Endodermal cell (in vitro differentiated cells): ENCODE measurements around the gene BAX. TPM values are rescaled to one million over a fixed set of nuclear protein-coding genes. Genes with fewer than 3 reads are reported as not detected.

Experiments
- DNase-seq: peaks from one replicate; pipeline ENCODE4 v3.0.0-alpha.2; 2017
- H3K27ac ChIP-seq: 2 replicates; pipeline ENCODE4 v1.5.1; 2013; ENCODE audit warnings: mild to moderate bottlenecking, low read depth, low read length, moderate library complexity
- H3K27me3 ChIP-seq: 2 replicates; pipeline ENCODE4 v1.6.1; 2013; ENCODE audit warnings: mild to moderate bottlenecking, low read length, moderate library complexity; ENCODE audit not compliant: insufficient read depth, control insufficient read depth, poor library complexity, severe bottlenecking
- H3K36me3 ChIP-seq: 2 replicates; pipeline ENCODE4 v1.7.0; 2013; ENCODE audit warnings: mild to moderate bottlenecking, low read length, moderate library complexity; ENCODE audit not compliant: control insufficient read depth, insufficient read depth
- H3K4me1 ChIP-seq: one replicate; pipeline ENCODE4 v1.7.0; 2013; ENCODE audit warnings: low read length; ENCODE audit not compliant: control insufficient read depth, insufficient read depth
- H3K4me3 ChIP-seq: 2 replicates; pipeline ENCODE4 v1.5.1; 2013; ENCODE audit warnings: mild to moderate bottlenecking, low read length, moderate library complexity
- H3K9ac ChIP-seq: 2 replicates; pipeline ENCODE4 v1.6.1; 2013; ENCODE audit warnings: mild to moderate bottlenecking, low read length, moderate library complexity; ENCODE audit not compliant: poor library complexity, severe bottlenecking; ENCODE audit errors: extremely low read depth
- H3K9me3 ChIP-seq: 2 replicates; pipeline ENCODE4 v1.6.1; 2013; ENCODE audit warnings: mild to moderate bottlenecking, low read length, moderate library complexity; ENCODE audit not compliant: control insufficient read depth
- H3K27ac Mint-ChIP-seq: 2 replicates; pipeline ENCODE4 v1.8.0; 2020; ENCODE audit warnings: mixed read lengths
- H3K27me3 Mint-ChIP-seq: 2 replicates; pipeline ENCODE4 v1.8.0; 2021; ENCODE audit warnings: mild to moderate bottlenecking, mixed read lengths; ENCODE audit not compliant: insufficient read depth
- H3K36me3 Mint-ChIP-seq: 2 replicates; pipeline ENCODE4 v1.8.0; 2020; ENCODE audit warnings: low read depth, mixed read lengths
- H3K4me1 Mint-ChIP-seq: 2 replicates; pipeline ENCODE4 v1.8.0; 2020; ENCODE audit warnings: mixed read lengths
- H3K4me3 Mint-ChIP-seq: 2 replicates; pipeline ENCODE4 v1.8.0; 2020; ENCODE audit warnings: mild to moderate bottlenecking, moderate library complexity, mixed read lengths
- H3K9me3 Mint-ChIP-seq: 2 replicates; pipeline ENCODE4 v1.8.0; 2020; ENCODE audit warnings: mild to moderate bottlenecking, mixed read lengths
- WGBS, 2 experiments: methylation state at CpG; one replicate each; pipeline versions ENCODE4 v1.1.5 to v1.1.7; 2013; ENCODE audit warnings: missing lambda C conversion rate in 2 of 2, mixed read lengths in 1 of 2; ENCODE audit not compliant: insufficient coverage in 1 of 2, insufficient read length in 1 of 2; 5-methylcytosine and 5-hydroxymethylcytosine counted together
- total RNA-seq, 2 donors: library from RNA; stranded (reverse); fragmentation: NEBNext Ultra II Directional in 1 of 2; extraction: Animal tissue kit (Norgen Biotek cat#: 25700) in 1 of 2; gene quantifications; 2 replicates in 1 of 2; 3 replicates in 1 of 2; pipeline ENCODE4 v1.2.1, GENCODE V29; 2021
- TF ChIP-seq, protein P1 (sequence below): fragments of 200-600 bp; sonication (generic); conservative IDR thresholded peaks from 2 replicates; pipeline ENCODE4 v1.5.0; 2021; ENCODE audit warnings: antibody characterized with exemption, mild to moderate bottlenecking

BAX gene
- total RNA-seq, 2 donors from 2014 or later = 172 to 184 TPM

DNA sequence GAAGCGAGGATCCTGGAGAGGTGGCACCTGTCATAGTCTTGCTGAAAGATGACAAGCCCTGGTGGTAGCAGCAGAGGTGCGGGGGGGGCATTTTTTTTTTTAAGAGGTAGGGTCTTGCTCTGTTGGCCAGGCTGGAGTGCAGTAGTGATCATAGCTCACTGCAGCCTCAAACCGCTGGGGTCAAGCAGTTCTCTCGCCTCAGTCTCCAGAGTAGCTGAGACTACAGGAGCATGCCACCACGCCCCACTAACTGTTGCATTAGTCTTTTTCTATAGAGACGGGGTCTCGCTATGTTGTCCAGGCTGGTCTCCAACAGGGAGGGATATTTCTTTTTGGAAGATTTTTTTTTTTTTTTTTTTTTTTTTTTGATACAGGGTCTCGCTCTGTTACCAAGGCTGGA is 3.3 kb downstream of the BAX start:
- Histone ChIP-seq H3K9me3 (no peaks in the 10 kb centered on the region), H3K27me3 (no peaks in the 10 kb centered on the region), H3K36me3 (peaks cover 37% of the 10 kb centered on the region), H3K4me1 (no peaks in the 10 kb centered on the region), H3K4me3 (no peak overlapping the region), H3K9ac (no peak overlapping the region), H3K27ac (no peak overlapping the region)
- TF ChIP-seq, protein P1, sequence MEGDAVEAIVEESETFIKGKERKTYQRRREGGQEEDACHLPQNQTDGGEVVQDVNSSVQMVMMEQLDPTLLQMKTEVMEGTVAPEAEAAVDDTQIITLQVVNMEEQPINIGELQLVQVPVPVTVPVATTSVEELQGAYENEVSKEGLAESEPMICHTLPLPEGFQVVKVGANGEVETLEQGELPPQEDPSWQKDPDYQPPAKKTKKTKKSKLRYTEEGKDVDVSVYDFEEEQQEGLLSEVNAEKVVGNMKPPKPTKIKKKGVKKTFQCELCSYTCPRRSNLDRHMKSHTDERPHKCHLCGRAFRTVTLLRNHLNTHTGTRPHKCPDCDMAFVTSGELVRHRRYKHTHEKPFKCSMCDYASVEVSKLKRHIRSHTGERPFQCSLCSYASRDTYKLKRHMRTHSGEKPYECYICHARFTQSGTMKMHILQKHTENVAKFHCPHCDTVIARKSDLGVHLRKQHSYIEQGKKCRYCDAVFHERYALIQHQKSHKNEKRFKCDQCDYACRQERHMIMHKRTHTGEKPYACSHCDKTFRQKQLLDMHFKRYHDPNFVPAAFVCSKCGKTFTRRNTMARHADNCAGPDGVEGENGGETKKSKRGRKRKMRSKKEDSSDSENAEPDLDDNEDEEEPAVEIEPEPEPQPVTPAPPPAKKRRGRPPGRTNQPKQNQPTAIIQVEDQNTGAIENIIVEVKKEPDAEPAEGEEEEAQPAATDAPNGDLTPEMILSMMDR = no peak
- DNase-seq = no peak
- Mint-ChIP-seq H3K4me3 (no peak overlapping the region), H3K27me3 (no peaks in the 10 kb centered on the region), H3K4me1 (peaks cover 19% of the 10 kb centered on the region), H3K27ac (no peak overlapping the region), H3K36me3 (peaks cover 44% of the 10 kb centered on the region), H3K9me3 (no peaks in the 10 kb centered on the region)
- 97% methylated on average over 6 to 8 of the region's 8 CpGs for WGBS, 2 experiments

DNA sequence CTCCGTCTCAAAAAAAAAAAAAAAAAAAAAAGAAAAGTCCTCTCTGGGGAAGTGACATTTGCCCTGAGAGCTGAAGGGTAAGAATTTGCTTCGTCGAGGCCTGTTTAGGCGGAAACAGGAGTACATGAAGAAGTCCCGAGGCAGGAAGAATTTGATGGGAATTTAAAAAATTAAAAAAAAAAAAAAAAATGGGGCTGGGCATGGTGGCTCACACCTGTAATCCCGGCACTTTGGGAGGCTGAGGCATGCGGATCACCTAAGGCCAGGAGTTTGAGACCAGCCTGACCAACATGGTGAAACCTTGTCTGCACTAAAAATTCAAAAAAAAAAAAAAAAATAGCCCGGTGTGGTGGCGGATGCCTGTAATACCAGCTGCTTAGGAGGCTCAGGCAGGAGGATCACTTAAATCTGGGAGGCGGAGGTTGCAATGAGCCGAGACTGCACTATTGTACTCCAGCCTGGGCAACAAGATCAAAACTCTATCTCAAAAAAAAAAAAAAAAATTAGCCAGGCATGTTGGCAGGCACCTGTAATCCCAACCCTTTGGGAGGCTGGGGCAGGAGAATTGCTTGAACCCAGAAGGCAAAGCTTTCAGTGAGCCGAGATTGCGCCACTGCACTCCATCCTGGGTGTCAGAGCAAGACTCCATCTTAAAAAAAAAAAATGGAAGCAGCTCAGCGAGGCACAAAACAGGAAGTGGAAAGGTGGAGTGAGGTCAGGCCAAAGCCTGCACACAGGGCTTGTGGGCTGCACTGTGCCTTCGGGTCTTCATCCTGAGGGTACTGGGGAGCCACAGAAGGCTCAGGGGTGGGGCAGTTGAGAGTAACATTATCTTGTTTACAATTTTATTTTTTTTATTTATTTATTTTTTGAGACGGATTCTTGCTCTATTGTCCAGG is 4.9 kb downstream of the BAX start:
- H3K27ac ChIP-seq = no peak overlapping the region
- H3K27ac Mint-ChIP-seq = no peak overlapping the region
- DNase-seq = no peak
- no peak overlapping the region for H3K4me3 ChIP-seq
- peaks cover 28% of the 10 kb centered on the region for H3K4me1 Mint-ChIP-seq
- 90 to 93% methylated on average over 3 to 16 of the region's 16 CpGs for WGBS, 2 experiments
- no peaks in the 10 kb centered on the region for H3K9me3 ChIP-seq
- no peak overlapping the region for H3K4me3 Mint-ChIP-seq
- H3K36me3 ChIP-seq = peaks cover 37% of the 10 kb centered on the region
- peaks cover 14% of the 10 kb centered on the region for H3K4me1 ChIP-seq
- no peaks in the 10 kb centered on the region for H3K27me3 ChIP-seq
- TF ChIP-seq, protein P1 = no peak
- peaks cover 44% of the 10 kb centered on the region for H3K36me3 Mint-ChIP-seq
- no peaks in the 10 kb centered on the region for H3K9me3 Mint-ChIP-seq
- no peak overlapping the region for H3K9ac ChIP-seq
- no peaks in the 10 kb centered on the region for H3K27me3 Mint-ChIP-seq

DNA sequence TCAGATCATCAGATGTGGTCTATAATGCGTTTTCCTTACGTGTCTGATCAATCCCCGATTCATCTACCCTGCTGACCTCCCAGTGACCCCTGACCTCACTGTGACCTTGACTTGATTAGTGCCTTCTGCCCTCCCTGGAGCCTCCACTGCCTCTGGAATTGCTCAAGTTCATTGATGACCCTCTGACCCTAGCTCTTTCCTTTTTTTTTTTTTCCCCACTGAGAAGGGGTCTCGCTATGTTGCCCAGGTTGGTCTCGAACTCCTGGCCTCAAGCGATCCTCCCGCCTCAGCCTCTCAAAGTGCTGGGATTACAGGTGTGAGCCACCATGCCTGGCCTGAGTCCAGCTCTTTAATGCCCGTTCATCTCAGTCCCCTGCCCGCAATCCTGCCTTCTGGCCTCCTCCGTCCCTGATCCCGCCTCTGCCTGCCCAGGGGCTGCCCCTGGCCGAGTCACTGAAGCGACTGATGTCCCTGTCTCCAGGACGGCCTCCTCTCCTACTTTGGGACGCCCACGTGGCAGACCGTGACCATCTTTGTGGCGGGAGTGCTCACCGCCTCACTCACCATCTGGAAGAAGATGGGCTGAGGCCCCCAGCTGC is 6.5 kb downstream of the BAX start:
- H3K4me1 Mint-ChIP-seq = peaks cover 21% of the 10 kb centered on the region
- Histone ChIP-seq H3K4me1 (peaks cover 14% of the 10 kb centered on the region), H3K9me3 (no peaks in the 10 kb centered on the region), H3K27ac (no peak overlapping the region), H3K9ac (no peak overlapping the region), H3K36me3 (peaks cover 36% of the 10 kb centered on the region), H3K27me3 (no peaks in the 10 kb centered on the region), H3K4me3 (no peak overlapping the region)
- peaks cover 2% of the 10 kb centered on the region for H3K27me3 Mint-ChIP-seq
- H3K27ac Mint-ChIP-seq = no peak overlapping the region
- DNase-seq = no peak
- H3K36me3 Mint-ChIP-seq = peaks cover 46% of the 10 kb centered on the region
- H3K9me3 Mint-ChIP-seq = no peaks in the 10 kb centered on the region
- WGBS, 2 experiments = 92 to 95% methylated on average over 15 to 19 of the region's 19 CpGs
- TF ChIP-seq, protein P1 = no peak
- H3K4me3 Mint-ChIP-seq = no peak overlapping the region
